Hepatic stellate cell (primary cell): ENCODE data around the gene PAX2.

ENCODE experiments used
- DNase-seq: peaks from one replicate; pipeline ENCODE4 v3.0.0; 2011; ENCODE audit warnings: low spot score

PAX2 gene

DNA sequence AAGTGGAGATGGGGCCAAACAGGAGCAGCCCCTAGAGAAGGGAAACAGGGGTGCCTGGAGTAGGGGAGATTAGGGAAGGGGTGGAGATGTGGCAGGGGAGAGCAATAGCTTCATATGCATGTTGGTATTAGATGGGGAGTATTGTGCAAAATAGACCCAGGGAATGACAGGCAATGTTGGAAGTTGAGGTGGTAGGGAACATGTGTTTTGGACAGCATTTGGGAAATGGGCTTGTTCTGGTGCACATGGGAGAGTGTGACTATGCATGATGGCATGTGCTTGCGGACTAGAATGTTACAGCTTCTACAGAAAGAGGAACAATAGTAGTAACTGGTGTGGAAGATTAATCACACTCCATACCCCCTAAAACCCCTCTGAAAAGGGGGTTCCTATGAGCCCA lies 10.4 kb downstream of the PAX2 start:
- DNase-seq, result no peak

DNA sequence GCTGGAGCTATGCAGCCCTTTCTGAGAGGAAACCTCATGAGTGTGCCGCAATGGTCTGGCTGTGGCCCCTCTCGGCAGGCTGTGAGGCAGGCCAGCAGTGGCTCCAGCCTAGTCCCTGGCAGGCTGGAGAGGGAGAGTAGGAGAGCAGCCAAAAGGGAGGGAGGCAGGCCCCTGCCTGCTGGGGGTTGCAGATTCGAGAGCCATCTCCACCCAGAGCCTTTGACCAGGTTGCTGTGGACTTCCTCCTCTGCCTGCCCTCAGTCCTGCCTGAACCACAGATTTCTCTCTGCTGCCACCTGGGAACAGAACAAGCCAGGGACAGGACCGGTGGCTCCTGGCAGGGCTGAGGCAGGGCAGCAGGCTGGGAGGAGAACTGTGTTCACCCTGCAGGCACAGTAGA lies 13.9 kb downstream of the PAX2 start:
- DNase-seq, result no peak

DNA sequence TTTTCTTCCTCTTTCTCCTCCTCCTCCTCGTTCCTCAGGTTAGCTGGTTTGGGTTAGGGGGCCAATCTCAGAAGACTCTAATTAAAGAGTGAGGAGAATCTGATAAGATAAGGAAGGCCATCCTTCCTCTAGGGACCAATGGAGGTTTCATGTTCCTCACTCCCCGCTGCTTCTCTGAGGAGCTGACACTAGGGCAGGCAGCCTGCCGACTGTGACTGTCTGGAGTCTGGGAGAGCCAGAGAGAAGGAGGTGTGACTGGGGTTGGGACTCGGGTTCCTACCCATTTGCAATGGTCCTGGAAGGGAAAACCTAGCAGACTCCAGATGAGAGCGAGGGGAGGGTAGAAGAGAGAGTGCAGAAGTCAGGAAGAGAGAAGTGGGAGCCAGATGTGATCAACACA lies 15.3 kb downstream of the PAX2 start:
- DNase-seq, result no peak

DNA sequence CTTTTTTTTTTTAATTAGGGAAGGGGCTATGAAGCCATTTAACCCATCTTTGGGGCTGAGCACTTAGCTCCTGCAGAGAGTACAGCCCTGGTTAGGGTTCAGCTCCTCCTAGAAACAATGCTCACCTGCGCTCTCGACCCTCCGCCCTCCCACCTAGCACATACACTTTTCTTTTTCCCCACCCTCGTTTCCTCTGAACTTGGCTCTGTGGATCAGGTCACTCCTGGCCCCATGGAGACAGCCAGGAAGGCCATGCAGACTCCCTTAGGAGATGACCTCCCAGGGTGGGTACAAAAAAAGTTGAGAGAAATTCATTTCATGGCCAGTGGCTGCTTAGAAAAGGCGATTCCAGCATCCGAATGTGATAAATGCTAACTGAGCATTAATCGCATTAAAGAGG lies 15.8 kb downstream of the PAX2 start:
- no peak for DNase-seq

DNA sequence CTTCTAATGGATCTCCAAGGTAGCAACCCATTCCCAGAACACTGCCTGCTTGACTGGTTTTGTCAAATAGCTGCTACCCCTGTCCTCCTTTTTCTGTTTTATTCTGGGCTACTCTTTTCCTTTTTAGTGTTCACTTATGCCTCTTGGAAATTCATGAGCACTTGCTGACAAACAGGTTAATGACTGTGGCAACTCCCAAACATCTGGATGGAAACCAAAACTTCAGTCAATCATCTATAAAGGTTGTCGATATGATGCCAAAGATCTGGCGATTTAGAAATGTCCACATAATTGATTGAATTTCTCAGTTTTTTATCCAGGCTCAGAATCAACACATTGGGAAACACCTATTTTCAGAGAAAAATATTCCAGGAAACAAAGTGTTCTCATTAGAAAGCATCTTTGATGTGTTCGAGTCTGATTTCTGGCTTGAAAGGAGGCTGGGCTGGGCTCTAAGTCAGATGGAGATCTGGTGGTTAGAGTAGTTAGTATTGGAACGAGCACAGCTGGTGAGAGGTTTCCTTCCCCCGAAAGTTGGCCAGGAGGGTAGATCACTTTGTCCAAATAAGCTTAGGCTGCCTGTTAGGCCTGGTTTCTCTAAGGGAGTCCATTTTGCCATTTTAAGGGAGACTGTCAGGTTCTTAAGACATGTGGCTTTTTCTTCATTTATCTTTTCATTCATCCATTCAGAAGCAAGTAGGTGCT lies 17.8 kb downstream of the PAX2 start:
- DNase-seq, result no peak

DNA sequence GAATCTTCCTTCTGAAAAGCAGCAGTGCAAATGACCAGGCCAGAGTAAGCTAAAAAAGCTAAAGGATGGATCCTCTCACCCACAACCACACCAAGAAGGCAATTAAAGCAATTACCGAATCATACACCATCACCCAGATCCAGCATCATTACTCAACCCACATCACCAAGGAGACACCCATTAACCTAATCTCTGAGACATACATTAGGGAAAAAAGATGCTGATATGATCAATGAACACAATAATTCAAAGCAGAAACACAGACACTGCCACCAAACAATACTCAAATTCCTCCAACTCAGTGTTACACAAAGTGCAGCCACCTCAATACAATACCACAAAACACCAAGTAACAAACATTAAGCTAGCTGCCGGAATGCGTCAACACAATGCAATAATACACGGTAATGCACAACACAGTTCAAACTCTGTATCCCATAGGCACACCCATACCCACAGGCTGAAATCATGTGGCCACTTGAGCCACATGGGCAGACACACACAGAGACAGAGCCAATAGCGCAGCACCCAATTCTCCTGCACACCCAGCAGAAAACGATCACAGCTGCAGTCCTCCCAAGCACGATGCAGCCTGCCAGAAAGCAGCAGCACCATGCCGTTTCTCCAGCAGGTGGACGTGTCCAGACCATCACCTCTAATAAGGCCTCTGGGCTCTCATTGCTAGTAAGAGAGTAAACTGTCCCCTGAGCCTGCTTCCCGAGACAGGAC lies 21.5 kb downstream of the PAX2 start:
- DNase-seq, result no peak

DNA sequence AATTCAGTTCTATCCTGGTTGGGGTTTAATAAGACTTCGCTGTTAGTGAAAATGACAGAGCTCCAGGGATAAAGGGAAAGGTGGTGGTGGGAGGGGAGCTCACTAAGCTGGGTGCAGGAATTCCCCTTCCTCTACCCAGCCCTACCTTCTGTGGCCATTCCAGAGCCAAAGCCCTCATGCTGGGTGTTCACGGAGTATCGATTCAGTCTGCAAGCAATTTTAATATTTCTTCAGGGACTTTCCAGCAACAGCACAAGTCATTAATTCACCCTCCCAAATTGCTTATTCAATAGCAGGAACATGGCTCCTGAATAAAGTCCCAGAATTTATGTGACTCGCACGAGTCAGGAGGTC lies 22.0 kb downstream of the PAX2 start:
- DNase-seq, result no peak

DNA sequence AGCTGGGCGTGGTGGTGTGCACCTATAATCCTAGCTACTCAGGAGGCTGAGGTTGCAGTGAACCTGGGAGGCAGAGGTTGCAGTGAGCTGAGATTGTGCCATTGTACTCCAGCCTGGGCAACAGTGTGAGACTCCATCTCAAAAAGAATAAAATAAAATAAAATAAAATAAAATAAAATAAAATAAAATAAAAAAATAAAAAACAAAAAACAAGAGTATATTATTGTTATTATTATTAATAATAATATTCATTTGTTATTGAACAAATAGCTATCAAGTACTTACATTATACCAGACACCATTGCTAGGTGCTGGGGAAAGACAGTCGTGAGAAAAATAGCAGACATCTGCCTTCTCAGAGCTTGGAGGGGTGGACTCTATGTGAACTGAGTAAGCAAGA lies 24.1 kb downstream of the PAX2 start:
- no peak for DNase-seq

DNA sequence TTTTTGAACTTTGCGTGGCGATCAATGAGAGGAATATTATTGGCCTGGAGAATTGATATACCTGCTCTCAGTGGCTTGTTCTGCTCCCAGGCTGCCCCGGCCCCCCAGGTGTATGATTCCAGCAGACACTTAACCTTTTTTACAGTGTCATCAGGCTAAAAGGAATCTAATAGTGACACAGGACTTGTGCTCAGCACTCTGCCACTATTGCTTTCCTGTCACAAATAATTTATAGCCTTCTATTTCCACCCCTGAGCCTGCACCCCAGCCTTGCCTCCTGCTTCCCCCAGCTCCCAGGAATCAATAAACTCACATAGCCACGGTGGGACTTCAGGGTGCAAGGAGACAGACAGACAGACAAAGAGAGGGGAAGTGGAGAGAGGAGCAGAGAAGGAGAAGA lies 28.3 kb downstream of the PAX2 start:
- DNase-seq, result no peak

DNA sequence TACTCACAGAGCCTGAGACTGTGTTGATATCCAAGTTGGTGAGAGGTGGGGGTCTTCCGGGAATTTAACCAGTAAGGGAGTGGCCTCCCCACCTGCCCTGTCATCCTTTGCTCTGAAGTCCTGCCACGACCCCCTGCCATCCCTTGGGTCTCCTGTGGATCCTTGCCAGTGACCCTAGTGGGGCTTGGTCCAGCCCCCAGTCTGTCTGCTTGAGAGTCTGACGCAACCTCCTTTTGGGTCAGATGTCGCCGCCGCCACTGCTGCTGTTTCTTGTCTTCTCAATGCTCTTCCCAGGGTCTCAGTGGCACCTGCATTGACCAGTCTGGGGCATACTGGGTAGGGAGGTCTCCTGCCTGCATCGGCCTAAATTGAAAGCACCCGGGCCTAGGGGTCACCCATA lies 28.8 kb downstream of the PAX2 start:
- no peak for DNase-seq

DNA sequence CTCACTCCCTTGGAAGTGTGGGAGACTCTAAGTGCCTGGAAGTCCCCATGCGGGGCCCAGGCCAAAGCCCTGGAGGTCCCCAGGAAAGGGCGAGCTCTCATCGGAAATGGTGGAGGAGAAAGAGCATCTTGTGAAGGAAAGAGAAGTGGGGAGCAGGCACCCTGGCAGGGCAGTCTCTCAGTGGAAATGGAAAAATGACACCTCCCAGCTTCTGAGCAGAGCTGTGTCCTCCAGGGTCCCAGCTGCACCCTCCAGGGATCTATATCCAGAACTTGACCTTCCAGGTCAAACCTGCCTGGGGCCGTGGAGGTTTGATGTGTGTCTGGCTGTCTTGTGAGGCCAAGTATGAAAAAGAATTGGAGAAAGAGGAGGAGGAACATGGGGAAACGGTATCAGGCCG lies 29.5 kb downstream of the PAX2 start:
- DNase-seq, result no peak

DNA sequence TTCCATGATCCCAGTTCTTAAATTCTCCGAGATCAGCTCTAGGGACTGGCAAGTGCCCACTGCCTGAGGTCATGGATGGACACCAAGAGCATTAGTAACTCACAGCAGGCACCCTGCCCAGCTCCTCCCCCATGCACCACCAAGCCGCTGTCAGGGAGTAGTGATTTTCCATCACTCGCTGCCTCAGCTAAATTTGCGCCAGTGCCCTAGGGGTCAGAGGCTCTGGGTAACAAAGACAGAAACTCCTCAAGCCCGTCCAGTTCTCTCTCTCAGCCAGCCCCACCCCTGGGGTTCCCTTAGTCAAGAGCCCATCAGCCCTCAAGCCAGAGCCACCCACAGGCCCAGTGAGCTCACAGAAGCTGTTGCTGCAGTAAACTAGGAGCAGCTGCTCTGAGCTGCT lies 30.0 kb downstream of the PAX2 start:
- DNase-seq, result no peak

DNA sequence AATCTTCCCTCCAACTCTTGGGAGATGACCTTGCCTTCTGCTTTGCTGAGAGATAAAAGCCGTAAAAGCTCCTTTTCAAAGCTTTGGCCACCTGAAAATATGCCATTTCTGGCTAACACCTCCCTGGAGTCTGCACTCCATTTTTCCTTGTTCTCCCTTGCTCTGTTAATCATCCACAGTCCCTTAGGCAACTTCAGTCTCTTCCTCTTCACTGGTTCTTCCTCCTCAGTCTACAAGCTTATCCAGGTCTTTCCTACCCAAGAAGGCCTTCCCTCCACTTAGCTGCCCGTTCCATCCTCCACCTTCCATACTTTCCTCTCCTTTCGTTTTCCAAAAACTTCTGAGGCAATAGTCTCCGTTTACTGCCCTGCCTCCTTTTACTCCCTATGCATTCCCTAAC lies 30.5 kb downstream of the PAX2 start:
- DNase-seq, result no peak

DNA sequence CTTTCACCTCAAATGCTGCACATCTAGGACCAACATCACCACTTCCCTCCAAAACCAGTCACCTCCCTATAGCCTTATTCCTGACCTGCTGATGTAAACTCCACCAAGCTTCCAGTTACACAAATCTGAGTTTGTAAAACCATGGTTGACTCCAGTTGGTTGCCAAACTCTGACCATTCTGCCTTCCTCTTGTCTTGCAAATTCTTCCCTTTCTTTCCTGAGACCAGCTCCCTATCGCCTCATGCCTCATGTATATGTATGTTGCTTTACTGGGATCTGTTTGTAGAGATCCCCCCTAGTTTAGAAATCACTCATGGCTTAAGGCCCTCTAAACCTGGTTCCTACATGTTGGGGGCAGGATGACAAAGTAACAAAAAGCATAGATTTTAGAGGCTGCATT lies 31.3 kb downstream of the PAX2 start:
- no peak for DNase-seq

DNA sequence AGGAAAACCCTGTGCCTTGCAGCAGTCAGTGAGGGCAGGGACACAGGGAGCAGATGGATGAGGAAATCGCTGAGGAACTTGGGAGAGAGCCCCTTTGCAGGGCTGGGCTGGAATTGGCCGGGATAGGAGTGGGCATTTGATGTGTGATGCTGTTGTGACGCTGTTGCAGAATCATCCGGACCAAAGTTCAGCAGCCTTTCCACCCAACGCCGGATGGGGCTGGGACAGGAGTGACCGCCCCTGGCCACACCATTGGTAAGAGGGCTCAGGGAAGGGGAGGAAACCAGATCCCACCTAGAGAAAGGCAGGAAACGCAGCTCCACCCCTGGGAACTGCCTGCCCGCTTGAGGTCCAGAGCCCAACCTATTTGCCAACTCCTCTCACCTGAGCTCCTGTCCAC lies 33.9 kb downstream of the PAX2 start:
- DNase-seq, result no peak

DNA sequence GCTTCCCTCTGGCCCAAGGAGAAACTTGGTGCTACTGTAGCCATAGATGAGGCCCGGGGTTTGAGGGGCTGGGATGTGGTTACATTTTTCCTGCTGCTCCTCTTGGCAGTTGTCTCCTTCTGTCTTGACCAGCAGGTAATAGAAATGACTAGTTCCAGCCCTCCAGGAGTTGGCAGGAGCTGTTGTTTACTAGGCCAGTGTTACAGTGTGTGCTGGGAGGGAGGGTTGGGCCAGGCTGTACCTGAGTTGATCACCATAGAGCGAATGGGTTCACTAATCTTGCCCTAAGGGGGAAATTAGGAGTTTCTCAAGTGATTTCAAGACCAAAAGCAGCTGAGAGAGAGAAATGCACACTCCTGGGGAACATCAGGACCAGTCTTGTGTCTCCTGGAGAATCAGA lies 34.9 kb downstream of the PAX2 start:
- DNase-seq, result no peak

DNA sequence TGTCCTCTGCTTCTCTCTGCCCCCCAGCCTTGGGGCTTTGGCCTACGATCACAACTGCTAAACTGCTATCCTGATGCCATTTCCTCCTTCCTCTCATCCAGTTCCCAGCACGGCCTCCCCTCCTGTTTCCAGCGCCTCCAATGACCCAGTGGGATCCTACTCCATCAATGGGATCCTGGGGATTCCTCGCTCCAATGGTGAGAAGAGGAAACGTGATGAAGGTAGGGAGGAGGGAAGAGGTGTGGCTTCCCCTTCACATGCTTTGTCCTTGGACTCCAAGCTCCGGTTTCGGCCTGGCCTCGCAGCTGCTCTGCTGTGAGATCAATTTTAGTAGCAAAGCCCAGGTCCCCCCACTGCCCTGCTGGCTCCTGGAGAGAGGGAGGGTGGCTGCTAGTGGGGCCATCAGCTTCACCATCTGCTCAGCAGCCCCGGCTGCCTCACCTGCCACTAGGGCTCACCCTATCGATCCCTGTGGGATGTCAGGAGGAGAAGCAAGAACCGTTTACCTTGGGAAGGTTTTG lies 35.8 kb downstream of the PAX2 start:
- no peak for DNase-seq

DNA sequence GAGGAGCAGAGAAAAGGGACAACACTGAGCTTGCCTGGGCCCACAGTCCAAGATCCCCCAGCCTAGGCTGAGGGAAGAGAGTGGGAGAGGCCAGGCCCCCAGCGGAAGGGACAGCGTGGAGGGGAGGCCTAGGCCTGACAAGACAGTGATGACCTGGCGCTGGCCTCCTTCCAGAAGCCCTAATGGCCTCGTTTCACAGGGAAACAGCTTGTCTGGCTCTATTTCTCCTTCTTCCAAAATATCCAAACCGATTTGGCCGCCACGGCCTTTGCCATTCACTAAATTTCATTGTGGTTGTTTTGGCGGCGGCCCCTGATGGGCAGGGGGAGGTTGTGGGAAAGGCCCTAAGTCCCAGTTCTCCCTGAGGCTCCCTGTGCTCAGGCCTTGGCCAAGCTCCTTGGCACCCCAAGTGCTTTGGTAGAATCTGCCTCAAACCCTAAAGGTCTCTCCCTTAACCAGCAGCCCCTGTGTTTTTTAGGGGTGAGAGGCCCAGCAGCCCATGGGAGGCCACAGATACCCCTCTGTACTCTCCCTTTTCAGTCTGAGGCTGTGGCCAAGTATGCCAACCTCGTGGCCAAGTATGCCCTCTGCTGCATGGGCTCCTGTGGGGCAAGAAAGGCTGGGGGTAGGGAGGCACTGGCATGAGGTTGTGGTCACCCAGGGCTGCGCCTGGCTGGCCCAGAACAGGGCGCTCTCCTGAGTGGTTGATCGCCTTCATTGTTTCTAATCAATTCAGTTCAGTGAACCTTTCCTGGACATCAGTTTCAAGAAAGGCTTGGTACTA lies 37.3 kb downstream of the PAX2 start:
- DNase-seq, result no peak

DNA sequence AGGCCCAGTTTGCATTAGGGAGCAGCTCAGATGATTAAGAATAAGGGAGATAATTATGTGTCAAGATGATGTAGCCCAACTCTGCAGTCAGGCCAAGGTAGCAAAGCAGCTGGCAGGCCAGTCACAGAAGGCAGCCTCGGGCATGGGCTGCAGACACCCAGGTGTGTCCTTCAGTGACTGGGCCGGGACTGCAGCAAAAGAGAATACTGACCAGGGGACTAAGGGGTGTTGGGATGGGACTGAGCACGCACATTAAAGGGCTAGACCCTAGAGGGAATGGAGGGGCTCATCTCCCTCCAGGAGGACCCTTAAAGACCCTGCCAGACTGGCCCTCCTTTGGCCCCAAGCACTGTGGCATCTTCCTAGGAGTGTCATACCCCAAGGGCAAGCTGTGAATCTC lies 38.7 kb downstream of the PAX2 start:
- no peak for DNase-seq

DNA sequence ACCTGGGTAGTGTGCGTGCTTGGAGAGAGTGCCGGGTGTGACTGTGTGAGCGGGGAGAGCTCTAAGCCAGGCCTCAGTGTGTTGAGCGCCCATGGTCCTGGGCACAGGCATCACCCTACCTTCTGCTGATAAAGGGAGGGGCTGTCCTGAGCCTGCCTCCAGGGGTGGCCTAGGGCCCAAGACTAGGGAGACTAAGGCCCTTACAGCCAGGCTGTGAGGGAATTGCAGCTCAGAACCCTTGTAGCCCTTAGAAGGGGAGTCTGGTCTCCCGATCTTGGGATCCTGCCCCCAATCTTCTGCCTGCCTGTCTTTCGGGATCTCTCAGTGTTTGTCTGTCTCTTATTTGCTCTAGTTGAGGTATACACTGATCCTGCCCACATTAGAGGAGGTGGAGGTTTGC lies 41.2 kb downstream of the PAX2 start:
- no peak for DNase-seq

DNA sequence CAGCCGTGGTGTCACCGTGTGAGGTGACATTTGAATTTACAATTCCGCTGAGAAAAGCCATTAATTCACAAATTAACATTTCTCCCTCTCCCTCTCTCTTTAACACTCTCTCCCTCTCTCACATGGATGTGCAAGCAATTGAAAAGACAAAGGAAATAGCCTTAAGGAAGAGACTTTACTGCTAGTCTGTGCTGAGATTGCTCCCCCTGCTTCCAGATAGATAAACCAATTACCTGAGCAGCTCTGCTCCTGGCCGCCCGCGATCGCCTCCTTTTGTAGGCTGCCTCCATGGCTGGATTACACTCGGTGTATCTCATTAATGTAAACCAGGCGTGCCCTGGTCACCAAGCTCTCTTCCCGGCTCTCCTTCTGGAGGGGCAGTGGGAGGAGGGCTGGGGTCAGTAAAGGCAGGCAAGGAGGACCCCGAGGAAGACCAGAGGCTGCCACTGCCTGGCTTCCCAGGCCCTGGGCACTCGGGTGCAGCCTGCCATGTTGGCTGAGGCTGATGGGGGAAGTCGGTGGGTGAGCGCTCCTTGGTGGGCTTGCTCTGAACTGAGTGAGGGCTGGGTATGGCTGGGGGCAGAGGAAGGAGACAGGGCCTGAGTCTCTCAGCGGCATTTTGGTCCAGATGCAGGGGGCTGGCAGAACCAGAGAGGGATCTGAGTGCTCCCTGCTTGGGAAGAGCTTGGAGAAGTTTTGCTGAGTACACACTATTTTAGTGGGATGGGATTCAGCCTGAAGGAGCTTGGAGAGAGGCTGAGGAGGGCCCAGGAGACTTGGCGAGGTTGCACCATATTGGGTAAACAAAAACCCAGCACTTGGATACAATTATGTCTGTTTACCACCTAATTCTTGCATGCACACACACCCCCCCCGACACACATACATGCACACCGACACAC lies 42.9 kb downstream of the PAX2 start:
- DNase-seq, result no peak

DNA sequence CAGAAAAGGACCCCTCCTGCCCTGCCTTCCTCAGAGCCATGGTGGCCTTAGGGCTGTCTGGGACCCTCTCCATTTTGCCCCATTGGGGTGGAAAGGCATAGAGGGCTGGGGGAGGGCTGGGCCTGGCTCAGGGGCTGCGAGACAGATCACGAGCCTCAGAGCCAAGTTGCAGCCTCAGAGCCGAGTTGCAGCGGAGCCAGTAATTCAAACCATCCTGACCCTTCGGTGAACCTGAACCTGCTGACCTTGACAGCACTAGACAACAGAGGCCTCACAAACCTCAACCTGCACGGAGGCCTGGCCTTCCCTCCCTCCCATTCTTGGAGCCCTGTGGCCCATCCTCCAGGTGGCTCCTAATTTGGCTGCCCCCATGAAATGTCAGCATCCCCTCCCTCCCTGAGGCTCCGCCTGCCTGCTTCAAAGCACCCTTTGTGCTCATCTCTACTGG lies 45.4 kb downstream of the PAX2 start:
- DNase-seq, result no peak
